DOHH2 (cell line): ENCODE results near the gene CFAP100.
A peak's percentile ranks its signal among the peaks of the same experiment; 100 is the strongest.

Source experiments
- H3F3A ChIP-seq: fragments of 200-600 bp; sonication (generic), shearing (Covaris generic); 2 replicates; pipeline ENCODE4 v1.6.0; 2016; ENCODE audit warnings: antibody characterized with exemption, mild to moderate bottlenecking; ENCODE audit not compliant: control insufficient read depth, insufficient read depth
- H3K27ac ChIP-seq: fragments of 200-600 bp; sonication (generic); 2 replicates; pipeline ENCODE4 v1.5.1; 2014; ENCODE audit warnings: low read depth, mild to moderate bottlenecking, low read length, moderate library complexity
- H3K27me3 ChIP-seq: fragments of 200-600 bp; sonication (generic); 2 replicates; pipeline ENCODE4 v1.6.1; 2014; ENCODE audit warnings: mild to moderate bottlenecking, low read length, mixed read lengths; ENCODE audit not compliant: control insufficient read depth
- H3K36me3 ChIP-seq: fragments of 200-600 bp; sonication (generic); 2 replicates; pipeline ENCODE4 v1.6.1; 2014; ENCODE audit warnings: mild to moderate bottlenecking, low read length, moderate library complexity, mixed read lengths; ENCODE audit not compliant: control insufficient read depth
- H3K4me1 ChIP-seq: fragments of 200-600 bp; sonication (generic); 2 replicates; pipeline ENCODE4 v1.6.1; 2014; ENCODE audit warnings: mild to moderate bottlenecking, low read length, mixed read lengths; ENCODE audit not compliant: control insufficient read depth
- H3K4me2 ChIP-seq: fragments of 200-600 bp; sonication (generic); 2 replicates; pipeline ENCODE4 v1.6.0; 2014; ENCODE audit warnings: mild to moderate bottlenecking, low read length, moderate library complexity
- H3K4me3 ChIP-seq: fragments of 200-600 bp; sonication (generic); 2 replicates; pipeline ENCODE4 v1.5.1; 2014; ENCODE audit warnings: mild to moderate bottlenecking, low read length, mixed read lengths
- H3K79me2 ChIP-seq: fragments of 200-600 bp; sonication (generic); 2 replicates; pipeline ENCODE4 v1.6.1; 2014; ENCODE audit warnings: mild to moderate bottlenecking, low read length, mixed read lengths; ENCODE audit not compliant: control insufficient read depth
- H3K9me2 ChIP-seq: fragments of 200-600 bp; sonication (generic); replicated peaks from 2 replicates; pipeline ENCODE4 v1.6.1; 2014; ENCODE audit warnings: mild to moderate bottlenecking, low read length, mixed read lengths; ENCODE audit not compliant: control insufficient read depth
- H3K9me3 ChIP-seq: fragments of 200-600 bp; sonication (generic); 2 replicates; pipeline ENCODE4 v1.6.1; 2014; ENCODE audit warnings: antibody characterized with exemption, low read length, mixed read lengths; ENCODE audit not compliant: control insufficient read depth, insufficient read depth
- H4K20me1 ChIP-seq: fragments of 200-600 bp; sonication (generic); 2 replicates; pipeline ENCODE4 v1.6.0; 2014; ENCODE audit warnings: low read depth, mild to moderate bottlenecking, antibody characterized with exemption, low read length, moderate library complexity; ENCODE audit not compliant: control insufficient read depth, insufficient read depth
- CTCF ChIP-seq: fragments of 200-600 bp; sonication (generic); IDR thresholded peaks from one replicate; pipeline ENCODE4 v1.5.1; 2014; ENCODE audit warnings: antibody characterized with exemption, mild to moderate bottlenecking, low read depth, low read length; ENCODE audit not compliant: poor library complexity, severe bottlenecking
- EZH2phosphoT487 ChIP-seq: fragments of 200-600 bp; sonication (generic); IDR thresholded peaks from 2 replicates; pipeline ENCODE4 v1.6.1; 2017; ENCODE audit warnings: borderline replicate concordance, mild to moderate bottlenecking, antibody characterized with exemption, low read length, moderate library complexity, mixed read lengths

Gene CFAP100

GRCh38 chr3:126353694-126354321, 40.9 kb upstream of the CFAP100 start:
- Histone ChIP-seq H3K4me3 (no peak overlapping the region), H3K4me2 (no peak overlapping the region), H3K27ac (peak overlapping the region; percentile 94), H3K27me3 (peaks cover 14% of the 10 kb centered on the region), H3K9me3 (no peaks in the 10 kb centered on the region), H4K20me1 (no peaks in the 10 kb centered on the region), H3K79me2 (no peaks in the 10 kb centered on the region), H3F3A (peaks cover 8% of the 10 kb centered on the region), H3K36me3 (no peaks in the 10 kb centered on the region), H3K9me2 (no peaks in the 10 kb centered on the region), H3K4me1 (peaks cover 55% of the 10 kb centered on the region)
- TF ChIP-seq CTCF (no peak), EZH2phosphoT487 (no peak)

GRCh38 chr3:126354776-126355175, 39.9 kb upstream of the CFAP100 start:
- Histone ChIP-seq H3F3A (peaks cover 8% of the 10 kb centered on the region), H3K4me3 (peak overlapping the region; percentile 77), H3K79me2 (no peaks in the 10 kb centered on the region), H3K4me2 (peak overlapping the region; percentile 97), H4K20me1 (no peaks in the 10 kb centered on the region), H3K36me3 (no peaks in the 10 kb centered on the region), H3K9me2 (no peaks in the 10 kb centered on the region), H3K27me3 (peaks cover 21% of the 10 kb centered on the region), H3K27ac (peak overlapping the region; percentile 94), H3K4me1 (peaks cover 55% of the 10 kb centered on the region), H3K9me3 (no peaks in the 10 kb centered on the region)
- TF ChIP-seq EZH2phosphoT487 (no peak), CTCF (no peak)

GRCh38 chr3:126355251-126355650, 39.5 kb upstream of the CFAP100 start:
- Histone ChIP-seq H3K27me3 (peaks cover 21% of the 10 kb centered on the region), H3K36me3 (no peaks in the 10 kb centered on the region), H3K9me2 (no peaks in the 10 kb centered on the region), H3K4me1 (peaks cover 51% of the 10 kb centered on the region), H3K27ac (peak overlapping the region; percentile 94), H3K9me3 (no peaks in the 10 kb centered on the region), H3K4me2 (peak overlapping the region; percentile 97), H3K4me3 (peak overlapping the region; percentile 77), H3F3A (peaks cover 8% of the 10 kb centered on the region), H3K79me2 (no peaks in the 10 kb centered on the region), H4K20me1 (no peaks in the 10 kb centered on the region)
- TF ChIP-seq CTCF (no peak), EZH2phosphoT487 (no peak)
